Calu3 (cell line): ENCODE data around the gene LRP2. TPM values are rescaled to one million over a fixed set of nuclear protein-coding genes. Genes with fewer than 3 reads are reported as not detected.
"Not testable (repeated sequence)": the region's sequence is repeated elsewhere in the genome, so short reads cannot be mapped to it uniquely, and the experiment has no call there.

Experiments
- Bru-seq: library from RNA; stranded (reverse); fragments of 400-500 nt; gene quantifications from one replicate; lab custom pipeline; 2021; lab: Mats Ljungman, UMichigan
- BruChase-seq, 2 experiments: library from RNA; stranded (reverse); fragments of 400-500 nt; gene quantifications; one replicate each; lab custom pipeline; 2021; lab: Mats Ljungman, UMichigan
- BruUV-seq: library from RNA; stranded (reverse); fragments of 400-500 nt; replicated peaks from 2 replicates; lab custom pipeline; 2021; lab: Mats Ljungman, UMichigan
- CTCF ChIA-PET: fragments of 300-600 bp; sonication (Branson Sonifier 250); formaldehyde crosslinking; loops from one replicate; lab custom pipeline; 2022; ENCODE audit warnings: antibody characterized with exemption; lab: Charles Lee
- DNase-seq: peaks from one replicate; pipeline ENCODE4 v3.0.0; 2022
- H3K27ac Mint-ChIP-seq: one replicate; pipeline ENCODE4 v1.8.0; 2022; ENCODE audit warnings: mixed read lengths; ENCODE audit not compliant: unreplicated experiment
- H3K27me3 Mint-ChIP-seq: one replicate; pipeline ENCODE4 v1.8.0; 2022; ENCODE audit warnings: mixed read lengths; ENCODE audit not compliant: unreplicated experiment
- H3K36me3 Mint-ChIP-seq: one replicate; pipeline ENCODE4 v1.8.0; 2022; ENCODE audit warnings: mild to moderate bottlenecking, moderate library complexity, mixed read lengths; ENCODE audit not compliant: insufficient read depth, unreplicated experiment
- H3K4me1 Mint-ChIP-seq: one replicate; pipeline ENCODE4 v1.8.0; 2022; ENCODE audit warnings: mild to moderate bottlenecking, low read depth, mixed read lengths; ENCODE audit not compliant: unreplicated experiment
- H3K4me3 Mint-ChIP-seq: one replicate; pipeline ENCODE4 v1.8.0; 2022; ENCODE audit warnings: mild to moderate bottlenecking, low read depth, moderate library complexity, mixed read lengths; ENCODE audit not compliant: unreplicated experiment
- H3K9me3 Mint-ChIP-seq: one replicate; pipeline ENCODE4 v1.8.0; 2022; ENCODE audit warnings: low read depth, mixed read lengths; ENCODE audit not compliant: unreplicated experiment
- intact Hi-C: fragments of 100-400 bp; cut with micrococcal nuclease; formaldehyde crosslinking; loops from one replicate; pipeline ENCODE4 v1.10.0; 2022; ENCODE audit not compliant: unreplicated experiment
- long read RNA-seq: library from polyadenylated mRNA; stranded (forward); transcript quantifications from one replicate; pipeline ENCODE4 v2.0.0, GENCODE V29; 2022
- total RNA-seq: library from RNA; stranded (reverse); gene quantifications from 2 replicates; pipeline ENCODE4 v1.2.3, GENCODE V29; 2022
- TF ChIP-seq, protein P1 (sequence below): fragments of 200-600 bp; IDR thresholded peaks from one replicate; pipeline ENCODE4 v1.8.0; 2022; ENCODE audit warnings: antibody characterized with exemption; ENCODE audit not compliant: unreplicated experiment

LRP2 gene
- total RNA-seq (0.49 and 0.66 TPM in 2 replicates), Bru-seq, nascent RNA (percentile 20 among the genes with signal in this experiment), BruChase-seq, experiment 1, labeled RNA remaining after a 6-hour chase (percentile 12 among the genes with signal in this experiment), BruChase-seq, experiment 2, labeled RNA remaining after a 2-hour chase (percentile 7 among the genes with signal in this experiment)
- long read RNA-seq, partial matches to known transcripts, result 1 of 1 reads
- long read RNA-seq, other reads (novel, unspliced or antisense), result 0 of 1 reads

DNA sequence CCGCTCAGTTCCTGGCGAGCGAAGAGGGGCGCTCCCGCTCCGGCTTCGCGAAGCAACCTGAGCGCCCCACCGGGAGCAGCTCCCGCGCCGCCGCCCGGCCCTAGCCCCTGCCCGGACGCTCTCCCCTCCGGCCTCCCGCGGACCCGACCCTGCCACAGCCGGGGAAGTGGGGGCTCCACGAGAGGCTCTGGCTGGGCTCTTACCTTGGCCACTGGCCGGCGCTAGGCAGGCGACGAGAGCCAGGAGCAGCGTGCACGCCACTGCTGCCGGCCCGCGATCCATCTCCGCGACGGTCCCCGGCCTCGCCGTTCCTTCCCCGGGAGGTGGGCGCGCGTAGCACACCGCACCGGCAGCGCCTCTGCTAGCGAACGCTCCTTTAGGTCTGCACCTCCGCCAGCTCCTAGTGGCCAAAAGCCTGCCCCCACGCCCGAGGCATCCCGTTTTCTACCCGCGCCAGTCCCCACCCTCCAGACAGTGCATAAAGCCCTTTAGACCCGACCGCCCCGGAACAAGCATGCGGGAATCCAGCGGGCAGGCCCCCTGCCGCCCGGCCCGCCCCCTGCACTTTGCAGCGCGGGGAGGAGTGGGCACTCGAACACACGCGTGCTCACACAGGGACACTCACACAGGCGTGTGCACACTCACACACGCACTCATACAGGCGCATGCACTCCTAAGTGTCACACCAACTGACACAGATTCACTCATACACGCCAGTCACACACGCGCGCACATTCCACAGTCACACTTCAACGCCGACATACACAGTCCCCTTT lies at the start of gene LRP2:
Gene LRP2 (minus strand): TSS at position 417 of the 776 bp plus-strand sequence. CDS start 135 bp downstream, at position 282.
- CTCF ChIA-PET, result no interaction called here
- BruUV-seq, result no TSS peak
- peak; percentile 26 for DNase-seq
- Mint-ChIP-seq H3K27me3 (peaks cover 82% of the 10 kb centered on the region), H3K9me3 (no peaks in the 10 kb centered on the region), H3K4me1 (peaks cover 35% of the 10 kb centered on the region), H3K4me3 (peak within 1 kb of the TSS; percentile 68), H3K27ac (no peak within 1 kb of the TSS), H3K36me3 (peaks cover 23% of the 10 kb centered on the region)
- intact Hi-C loops, result no loop called here
- TF ChIP-seq, protein P1, sequence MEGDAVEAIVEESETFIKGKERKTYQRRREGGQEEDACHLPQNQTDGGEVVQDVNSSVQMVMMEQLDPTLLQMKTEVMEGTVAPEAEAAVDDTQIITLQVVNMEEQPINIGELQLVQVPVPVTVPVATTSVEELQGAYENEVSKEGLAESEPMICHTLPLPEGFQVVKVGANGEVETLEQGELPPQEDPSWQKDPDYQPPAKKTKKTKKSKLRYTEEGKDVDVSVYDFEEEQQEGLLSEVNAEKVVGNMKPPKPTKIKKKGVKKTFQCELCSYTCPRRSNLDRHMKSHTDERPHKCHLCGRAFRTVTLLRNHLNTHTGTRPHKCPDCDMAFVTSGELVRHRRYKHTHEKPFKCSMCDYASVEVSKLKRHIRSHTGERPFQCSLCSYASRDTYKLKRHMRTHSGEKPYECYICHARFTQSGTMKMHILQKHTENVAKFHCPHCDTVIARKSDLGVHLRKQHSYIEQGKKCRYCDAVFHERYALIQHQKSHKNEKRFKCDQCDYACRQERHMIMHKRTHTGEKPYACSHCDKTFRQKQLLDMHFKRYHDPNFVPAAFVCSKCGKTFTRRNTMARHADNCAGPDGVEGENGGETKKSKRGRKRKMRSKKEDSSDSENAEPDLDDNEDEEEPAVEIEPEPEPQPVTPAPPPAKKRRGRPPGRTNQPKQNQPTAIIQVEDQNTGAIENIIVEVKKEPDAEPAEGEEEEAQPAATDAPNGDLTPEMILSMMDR, result no peak

DNA sequence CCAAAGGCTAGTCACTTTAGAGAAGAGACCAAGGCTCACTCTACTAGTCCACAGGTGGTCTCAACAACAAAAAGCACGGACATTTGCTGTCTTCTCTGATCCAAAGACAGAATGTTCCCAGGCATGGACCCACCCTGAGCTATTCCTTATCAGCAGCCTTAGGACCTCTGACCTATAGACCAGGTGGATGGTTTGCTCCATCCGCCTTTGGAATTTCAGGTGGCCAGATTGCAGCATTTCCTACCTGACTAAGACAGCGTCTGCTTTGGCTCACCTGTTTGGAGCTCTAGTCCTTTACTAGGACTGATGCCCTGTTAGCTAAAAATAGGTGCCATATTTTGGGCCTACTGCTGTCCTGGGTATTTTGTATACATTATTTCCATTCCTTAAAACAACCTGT lies 44.6 kb upstream of the LRP2 start:
- H3K27ac Mint-ChIP-seq, result no peak overlapping the region
- no peak for DNase-seq
- no peak overlapping the region for H3K4me3 Mint-ChIP-seq
- no TSS peak for BruUV-seq
- TF ChIP-seq, protein P1, result no peak
- CTCF ChIA-PET, result no interaction called here
- H3K4me1 Mint-ChIP-seq, result no peaks in the 10 kb centered on the region
- H3K36me3 Mint-ChIP-seq, result no peaks in the 10 kb centered on the region
- H3K27me3 Mint-ChIP-seq, result peaks cover 42% of the 10 kb centered on the region
- intact Hi-C loops, result no loop called here
- no peaks in the 10 kb centered on the region for H3K9me3 Mint-ChIP-seq

DNA sequence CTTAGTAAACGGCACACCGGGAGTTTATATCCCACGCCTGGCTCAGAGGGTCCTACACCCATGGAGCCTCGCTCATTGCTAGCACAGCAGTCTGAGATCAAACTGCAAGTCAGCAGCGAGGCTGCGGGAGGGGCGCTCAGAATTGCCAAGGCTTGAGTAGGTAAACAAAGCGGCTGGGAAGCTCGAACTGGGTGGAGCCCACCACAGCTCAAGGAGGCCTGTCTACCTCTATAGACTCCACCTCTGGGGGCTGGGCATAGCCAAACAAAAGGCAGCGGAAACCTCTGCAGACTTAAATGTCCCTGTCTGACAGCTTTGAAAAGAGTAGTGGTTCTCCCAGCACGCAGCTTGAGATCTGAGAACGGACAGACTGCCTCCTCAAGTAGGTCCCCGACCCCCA lies 37.2 kb upstream of the LRP2 start:
- CTCF ChIA-PET, result interaction anchor here (0.6 kb wide), 2 partner anchors 122 to 289 kb away, joined by 3 read pairs; no protein-coding TSS in a partner anchor
- intact Hi-C loops, result loop anchor here (10.0 kb wide), 1 partner anchor 455 kb away; no protein-coding TSS in a partner anchor
- not testable (repeated sequence) for H3K4me3 Mint-ChIP-seq, H3K4me1 Mint-ChIP-seq, H3K9me3 Mint-ChIP-seq, BruUV-seq, H3K27ac Mint-ChIP-seq, DNase-seq, H3K36me3 Mint-ChIP-seq
- peaks cover 61% of the 10 kb centered on the region for H3K27me3 Mint-ChIP-seq

DNA sequence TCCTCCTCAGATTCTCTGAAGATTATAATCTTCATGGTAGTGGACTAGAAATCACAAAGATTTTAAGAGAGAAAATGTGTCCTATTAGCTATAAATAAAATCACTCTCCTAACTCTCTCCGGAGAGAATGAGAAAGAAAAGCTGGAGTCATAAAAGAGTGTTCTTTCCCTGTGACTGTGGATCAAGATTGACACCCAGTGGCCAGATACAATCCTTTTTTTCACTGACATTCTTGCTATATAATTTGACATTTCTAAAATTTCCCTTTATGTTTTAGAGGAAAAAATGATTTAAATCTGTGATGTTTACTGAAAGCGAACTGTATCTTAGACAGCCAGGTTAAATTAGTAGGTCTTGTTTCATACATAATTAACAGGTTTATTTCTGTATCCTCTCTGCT lies 35.4 kb upstream of the LRP2 start:
- no TSS peak for BruUV-seq
- intact Hi-C loops, result loop anchor here (1.0 to 10.0 kb wide), 2 partner anchors 287 to 453 kb away; no protein-coding TSS in a partner anchor
- H3K4me3 Mint-ChIP-seq, result no peak overlapping the region
- no peak overlapping the region for H3K27ac Mint-ChIP-seq
- H3K4me1 Mint-ChIP-seq, result no peaks in the 10 kb centered on the region
- peaks cover 63% of the 10 kb centered on the region for H3K27me3 Mint-ChIP-seq
- no peak for DNase-seq
- CTCF ChIA-PET, result interaction anchor here (0.9 to 1.0 kb wide), 2 partner anchors 175 to 288 kb away, joined by 3 to 4 read pairs; no protein-coding TSS in a partner anchor
- H3K36me3 Mint-ChIP-seq, result no peaks in the 10 kb centered on the region
- TF ChIP-seq, protein P1, result no peak
- no peaks in the 10 kb centered on the region for H3K9me3 Mint-ChIP-seq
